ENCODE results near the gene BTBD17. TPM values are rescaled to one million over a fixed set of nuclear protein-coding genes. Genes with fewer than 3 reads are reported as not detected.

BTBD17 gene
- total RNA-seq, 2 donors from 2014 or later = 0.22 TPM; not detected in 1

DNA sequence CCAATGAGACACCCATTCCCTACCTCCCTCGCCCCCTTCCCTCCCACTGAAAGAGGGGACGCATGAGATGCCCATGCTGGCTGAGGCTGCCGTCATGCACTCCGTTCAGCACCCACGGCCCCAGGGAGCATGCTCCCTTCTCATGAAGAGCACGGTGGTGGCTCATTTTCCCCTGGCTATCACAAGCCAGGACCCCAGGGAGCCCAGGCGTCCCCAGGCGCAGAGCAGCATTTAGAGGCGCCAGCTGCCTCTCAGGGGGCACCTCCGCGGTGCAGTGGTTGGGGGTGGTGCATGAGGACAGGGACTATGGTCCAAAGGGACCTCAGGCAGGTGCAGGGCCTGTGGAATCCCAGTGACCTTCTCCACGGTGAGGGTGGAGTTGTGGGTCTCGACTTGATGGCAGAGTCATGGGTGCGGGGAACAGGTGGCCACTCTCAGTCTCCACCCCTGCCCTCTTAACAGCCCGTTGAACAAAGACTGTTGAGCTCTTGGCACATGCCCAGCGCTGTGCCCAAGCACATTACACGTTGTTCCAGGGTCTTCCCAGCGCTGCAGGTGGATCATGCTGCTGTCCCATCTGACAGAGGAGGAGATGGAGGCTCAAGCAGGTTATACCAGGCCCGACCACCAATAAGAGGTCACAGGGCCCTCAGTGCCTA, 22.0 kb downstream of the BTBD17 start:
- no peak overlapping the region for H3K27ac ChIP-seq
- no peaks in the 10 kb centered on the region for H3K9me3 ChIP-seq
- no peak overlapping the region for H3K9ac ChIP-seq (ENCODE audit: low read depth in 2 of 2, low read length in 2 of 2)
- TF ChIP-seq CTCF (IDR thresholded peaks at IDR 0.05) = no peak
- no peak for DNase-seq
- H3K27me3 ChIP-seq = no peaks in the 10 kb centered on the region
- H3K36me3 ChIP-seq = no peaks in the 10 kb centered on the region
- H3K4me1 ChIP-seq = no peaks in the 10 kb centered on the region
- intact Hi-C loops (cut with DNase I) = no loop called here
- H3K4me3 ChIP-seq = no peak overlapping the region

GRCh38 chr17:74337834-74338500, 23.7 kb downstream of the BTBD17 start:
- Histone ChIP-seq H3K4me3 (no peak overlapping the region), H3K9ac (ENCODE audit: low read depth in 2 of 2, low read length in 2 of 2) (no peak overlapping the region), H3K27me3 (no peaks in the 10 kb centered on the region), H3K27ac (no peak overlapping the region), H3K9me3 (no peaks in the 10 kb centered on the region), H3K4me1 (no peaks in the 10 kb centered on the region), H3K36me3 (no peaks in the 10 kb centered on the region)
- intact Hi-C loops (cut with DNase I) = no loop called here
- no peak for DNase-seq
- TF ChIP-seq CTCF (IDR thresholded peaks at IDR 0.05) = no peak

DNA sequence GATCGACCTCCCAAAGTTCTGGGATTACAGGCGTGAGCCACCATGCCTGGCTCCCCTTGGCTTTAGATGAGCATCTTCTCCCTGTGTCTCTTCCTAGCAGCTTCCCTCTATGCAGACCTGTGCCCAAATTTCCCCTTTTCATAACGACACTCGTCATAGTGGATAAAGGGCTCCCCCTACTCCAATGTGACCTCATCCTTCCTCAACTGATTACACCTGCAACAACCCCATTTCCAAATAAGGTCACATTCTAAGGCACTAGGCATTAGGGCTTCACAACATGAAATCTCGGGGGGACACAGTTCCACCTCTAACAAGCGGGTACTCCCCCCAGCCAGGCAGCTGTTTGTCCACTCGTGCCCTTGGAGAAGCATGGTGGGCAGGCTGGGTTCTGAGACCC, 25.4 kb downstream of the BTBD17 start:
- Histone ChIP-seq H3K4me1 (no peaks in the 10 kb centered on the region), H3K4me3 (no peak overlapping the region), H3K9me3 (no peaks in the 10 kb centered on the region), H3K36me3 (no peaks in the 10 kb centered on the region), H3K9ac (ENCODE audit: low read depth in 2 of 2, low read length in 2 of 2) (no peak overlapping the region), H3K27ac (no peak overlapping the region), H3K27me3 (no peaks in the 10 kb centered on the region)
- DNase-seq = no peak
- TF ChIP-seq CTCF (IDR thresholded peaks at IDR 0.05) = no peak
- intact Hi-C loops (cut with DNase I) = no loop called here

DNA sequence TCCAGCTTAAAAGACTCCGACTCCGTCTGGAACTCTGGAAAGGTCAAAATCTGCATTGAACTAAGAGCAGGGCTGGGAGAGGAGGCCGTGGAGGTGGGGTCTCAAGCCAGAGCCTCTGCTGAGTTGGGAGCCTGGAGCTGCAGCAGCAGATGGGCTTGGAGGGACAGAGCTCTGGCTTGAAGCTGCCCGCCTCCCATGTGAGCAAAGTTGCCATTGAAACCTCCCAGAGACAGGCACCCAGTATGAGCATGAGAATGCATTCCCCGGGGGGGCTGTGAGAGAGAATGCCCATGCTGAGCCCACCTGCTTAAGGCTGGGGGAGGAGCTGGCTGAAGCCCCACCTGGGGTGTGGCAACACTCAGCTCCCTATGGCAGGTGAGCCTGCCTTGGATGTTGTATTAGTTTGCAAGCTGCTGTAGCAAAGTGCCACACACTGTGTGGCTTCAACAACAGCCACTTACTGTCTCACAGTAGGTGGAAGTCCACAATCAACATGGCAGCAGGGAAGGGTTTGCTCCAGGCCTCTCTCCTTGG, 26.1 kb downstream of the BTBD17 start:
- intact Hi-C loops (cut with DNase I) = no loop called here
- H3K9me3 ChIP-seq = no peaks in the 10 kb centered on the region

More for the DNA sequence above, 26.1 kb downstream of the BTBD17 start:
- DNase-seq = no peak
- Histone ChIP-seq H3K27ac (no peak overlapping the region), H3K4me3 (no peak overlapping the region), H3K9ac (ENCODE audit: low read depth in 2 of 2, low read length in 2 of 2) (no peak overlapping the region), H3K4me1 (no peaks in the 10 kb centered on the region), H3K27me3 (no peaks in the 10 kb centered on the region), H3K36me3 (no peaks in the 10 kb centered on the region)
- TF ChIP-seq CTCF (IDR thresholded peaks at IDR 0.05) = no peak

Measured in colonic mucosa (tissue), 4 donors.